Measurements from ENCODE around the gene COTL1.
"Not testable (repeated sequence)": the region's sequence is repeated elsewhere in the genome, so short reads cannot be mapped to it uniquely, and the experiment has no call there.

The COTL1 gene

GRCh38 chr16:84567286-84567962, 50.5 kb downstream of the COTL1 start:
- DNase-seq = no peak

GRCh38 chr16:84566545-84567257, 51.2 kb downstream of the COTL1 start:
- DNase-seq = no peak

- no peak for DNase-seq
These were observed 52.0 kb downstream of the COTL1 start for GRCh38 chr16:84565669-84566495.

GRCh38 chr16:84563786-84564420, 54.0 kb downstream of the COTL1 start:
- DNase-seq = no peak

GRCh38 chr16:84563064-84563715, 54.7 kb downstream of the COTL1 start:
- no peak for DNase-seq

GRCh38 chr16:84562174-84562815, 55.6 kb downstream of the COTL1 start:
- DNase-seq = no peak

GRCh38 chr16:84561291-84561690, 56.6 kb downstream of the COTL1 start:
- DNase-seq = no peak

- DNase-seq = no peak
These were observed 57.6 kb downstream of the COTL1 start for GRCh38 chr16:84560269-84560668.

GRCh38 chr16:84559311-84559932, 58.5 kb downstream of the COTL1 start:
- no peak for DNase-seq

- DNase-seq = not testable (repeated sequence)
These were observed 59.0 kb downstream of the COTL1 start for GRCh38 chr16:84558850-84559249.

GRCh38 chr16:84557504-84557903, 60.4 kb downstream of the COTL1 start:
- no peak for DNase-seq

- no peak for DNase-seq
These were observed 60.8 kb downstream of the COTL1 start for GRCh38 chr16:84557059-84557458.

- no peak for DNase-seq
These were observed 62.3 kb downstream of the COTL1 start for GRCh38 chr16:84555418-84556196.

- DNase-seq = no peak
These were observed 63.1 kb downstream of the COTL1 start for GRCh38 chr16:84554627-84555328.

GRCh38 chr16:84553873-84554399, 63.9 kb downstream of the COTL1 start:
- DNase-seq = peak; percentile 36

GRCh38 chr16:84552135-84552534, 65.7 kb downstream of the COTL1 start:
- no peak for DNase-seq

GRCh38 chr16:84550096-84550495, 67.8 kb downstream of the COTL1 start:
- DNase-seq = no peak

- peak; percentile 56 for DNase-seq
These were observed 68.7 kb downstream of the COTL1 start for GRCh38 chr16:84548971-84549844.

- no peak for DNase-seq
These were observed 69.4 kb downstream of the COTL1 start for GRCh38 chr16:84548508-84548907.
